ENCODE results near the gene LYPD6B.

Gene LYPD6B

DNA sequence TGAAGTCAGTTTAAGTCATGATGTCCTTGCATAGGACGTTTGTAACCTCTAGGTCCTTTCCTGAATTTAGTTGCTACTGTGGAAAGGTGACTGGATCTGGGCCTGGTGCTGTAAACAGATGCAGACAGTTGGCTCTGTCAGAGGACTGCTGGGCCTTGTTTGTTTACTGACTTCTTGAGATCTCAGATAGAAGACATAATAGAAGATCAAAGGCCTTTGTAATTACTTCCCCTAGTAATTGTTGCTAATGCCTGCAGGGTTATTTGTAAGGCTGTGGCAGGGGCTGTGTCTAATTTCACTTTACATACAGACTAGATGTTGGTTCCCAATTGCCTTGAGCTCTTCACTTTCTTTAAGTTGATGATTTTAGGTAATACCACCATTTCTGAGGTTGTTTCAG is 42.5 kb downstream of the LYPD6B start:
- DNase-seq, result no peak

DNA sequence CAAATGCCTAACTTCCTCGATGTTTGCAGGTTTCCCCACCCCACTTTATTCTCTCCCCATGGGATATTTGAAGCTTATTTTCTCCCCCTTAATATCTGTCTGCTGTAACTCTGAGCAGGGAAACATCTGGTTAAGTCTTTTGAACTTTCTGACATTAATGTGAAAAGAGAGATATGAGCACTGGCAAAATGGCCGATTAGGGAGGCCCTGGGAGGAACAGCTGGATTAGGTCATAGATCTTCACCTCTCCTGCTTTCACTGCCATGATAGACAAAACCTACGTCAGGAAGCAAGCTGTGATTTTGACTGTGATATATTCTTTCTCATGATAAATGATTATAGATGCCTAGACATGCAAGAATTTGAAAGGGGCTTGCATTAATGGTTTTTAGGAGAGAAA is 43.6 kb downstream of the LYPD6B start:
- no peak for DNase-seq

DNA sequence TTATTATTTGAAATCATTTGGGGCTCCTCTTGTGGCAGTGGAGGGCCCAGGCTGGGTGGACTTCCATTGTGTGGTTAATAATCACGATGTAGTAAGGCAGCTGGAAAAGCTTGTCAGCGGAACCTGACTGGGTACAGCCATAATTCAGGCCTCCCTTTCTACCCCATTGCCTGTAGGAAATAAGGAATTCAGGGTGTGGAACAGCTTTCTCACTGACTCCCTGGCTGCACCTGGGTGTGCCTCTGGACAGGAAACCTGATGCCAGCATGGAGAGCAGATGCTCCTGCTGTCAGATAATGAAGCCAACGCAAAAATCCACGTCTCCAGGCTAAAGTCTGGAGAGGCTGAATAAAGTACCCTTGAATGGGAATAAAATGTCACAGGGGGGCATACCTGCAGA is 44.2 kb downstream of the LYPD6B start:
- DNase-seq, result no peak

DNA sequence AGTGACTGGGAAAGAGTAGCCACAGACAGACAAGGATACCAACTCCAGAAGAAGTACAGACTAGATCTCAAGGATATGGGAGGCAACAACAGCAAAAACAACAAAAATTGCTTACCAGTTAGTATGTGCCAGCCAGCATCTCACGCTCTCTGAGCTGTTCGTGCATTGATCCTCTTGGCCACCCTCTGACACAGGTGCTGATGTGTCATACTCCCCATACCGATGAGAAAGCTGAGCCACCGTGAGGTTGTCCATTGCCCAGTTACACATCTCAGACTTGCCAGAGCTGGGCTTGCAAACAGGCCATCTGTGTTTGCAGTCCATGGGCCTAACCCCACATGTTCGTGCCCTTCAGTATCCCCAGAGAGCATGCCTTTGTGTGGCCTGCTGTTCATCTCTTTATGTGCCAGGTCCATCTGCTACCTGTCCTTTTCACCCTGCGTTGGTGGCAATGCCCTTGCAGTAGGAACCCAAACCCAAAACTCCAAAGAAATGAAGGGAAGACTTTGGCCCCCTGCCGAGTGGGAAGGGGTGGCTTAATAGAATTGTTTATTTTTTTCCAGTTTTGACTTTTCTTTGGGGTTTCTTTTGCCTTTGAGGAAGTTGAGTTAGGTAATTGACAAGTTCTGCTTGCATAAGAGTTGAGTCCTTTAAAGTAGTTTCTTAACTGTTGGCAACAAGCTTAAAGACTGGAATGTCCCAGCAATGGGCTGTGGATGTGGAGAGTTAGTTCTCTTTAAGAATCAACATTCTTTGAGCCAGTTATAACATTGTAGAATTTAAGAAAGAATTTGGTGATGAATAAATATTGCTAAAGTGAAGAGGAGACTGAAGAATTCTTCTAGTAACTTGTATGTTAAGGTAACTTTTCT is 46.7 kb downstream of the LYPD6B start:
- DNase-seq, result no peak

DNA sequence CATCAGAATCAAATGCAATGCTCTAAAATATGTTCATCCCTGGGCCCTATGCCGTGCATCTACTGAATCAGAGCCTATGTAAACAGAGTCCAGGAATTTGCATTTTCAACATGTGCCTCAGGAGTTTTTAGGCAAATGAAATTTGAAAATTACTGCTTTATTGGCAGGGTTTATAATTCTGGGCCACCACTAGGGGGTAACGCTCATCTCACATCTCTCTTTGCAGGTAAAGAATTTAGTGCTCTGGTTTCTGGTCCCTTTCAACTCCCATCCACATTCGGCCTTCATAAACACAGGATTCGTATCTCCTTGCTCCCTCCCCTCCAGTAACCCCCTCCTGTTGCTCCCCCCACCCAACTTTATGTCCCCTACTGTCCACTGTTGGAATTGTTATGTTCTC is 49.3 kb downstream of the LYPD6B start:
- DNase-seq, result no peak

DNA sequence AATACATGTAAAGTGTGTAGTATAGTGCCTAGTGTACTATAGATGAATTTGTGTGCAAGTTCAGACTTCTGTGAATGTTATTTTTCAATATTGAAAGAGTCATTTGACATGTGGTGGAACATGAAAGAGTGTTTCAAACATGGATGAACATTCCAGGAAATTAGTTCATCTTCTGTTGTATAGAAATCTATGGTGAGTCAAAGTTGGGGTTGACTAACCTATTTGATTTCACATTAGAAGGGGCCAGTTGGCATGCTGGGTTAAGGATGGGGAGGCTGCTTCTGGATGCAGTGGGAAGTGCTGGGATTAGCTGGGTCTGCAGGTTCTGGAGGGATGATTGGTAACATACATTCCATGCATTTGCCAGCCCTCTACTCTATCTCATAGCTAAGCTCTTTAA is 50.6 kb downstream of the LYPD6B start:
- DNase-seq, result no peak

DNA sequence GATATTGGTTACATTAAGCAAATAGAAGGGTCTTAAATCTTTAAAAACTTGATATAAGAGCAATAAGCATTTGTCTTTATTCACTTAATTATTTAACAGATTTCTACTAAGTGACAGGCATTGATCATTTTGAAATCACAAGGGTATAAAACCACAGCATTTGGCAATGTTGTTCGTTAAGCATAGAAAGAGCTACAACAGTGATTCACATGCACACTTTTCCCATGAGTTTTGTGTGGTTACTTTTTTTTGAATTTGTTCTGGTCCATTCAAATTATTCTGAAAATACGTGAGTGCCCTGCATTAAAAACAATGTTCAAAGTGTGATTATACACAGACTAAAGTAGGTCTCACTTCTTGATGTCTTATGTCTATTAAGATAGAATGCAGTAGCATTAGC is 52.2 kb downstream of the LYPD6B start:
- no peak for DNase-seq

DNA sequence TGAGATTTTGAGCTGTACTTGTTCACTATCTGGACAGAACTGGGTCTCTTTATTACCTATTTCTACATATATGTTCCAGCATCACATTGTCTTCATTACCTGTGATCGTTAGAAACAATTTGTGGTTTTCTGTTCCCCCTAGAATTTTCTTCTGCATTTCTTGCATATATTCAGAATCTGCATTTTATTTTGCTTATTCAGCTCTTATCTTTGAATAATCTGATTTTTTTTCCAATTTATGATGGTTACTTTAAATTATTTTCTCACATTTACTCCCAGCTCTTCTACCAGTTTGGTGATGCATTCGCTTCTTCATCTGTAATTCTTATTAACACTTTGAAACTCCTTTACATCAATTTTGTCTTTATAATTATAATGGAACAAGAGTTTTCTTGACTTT is 55.1 kb downstream of the LYPD6B start:
- no peak for DNase-seq

DNA sequence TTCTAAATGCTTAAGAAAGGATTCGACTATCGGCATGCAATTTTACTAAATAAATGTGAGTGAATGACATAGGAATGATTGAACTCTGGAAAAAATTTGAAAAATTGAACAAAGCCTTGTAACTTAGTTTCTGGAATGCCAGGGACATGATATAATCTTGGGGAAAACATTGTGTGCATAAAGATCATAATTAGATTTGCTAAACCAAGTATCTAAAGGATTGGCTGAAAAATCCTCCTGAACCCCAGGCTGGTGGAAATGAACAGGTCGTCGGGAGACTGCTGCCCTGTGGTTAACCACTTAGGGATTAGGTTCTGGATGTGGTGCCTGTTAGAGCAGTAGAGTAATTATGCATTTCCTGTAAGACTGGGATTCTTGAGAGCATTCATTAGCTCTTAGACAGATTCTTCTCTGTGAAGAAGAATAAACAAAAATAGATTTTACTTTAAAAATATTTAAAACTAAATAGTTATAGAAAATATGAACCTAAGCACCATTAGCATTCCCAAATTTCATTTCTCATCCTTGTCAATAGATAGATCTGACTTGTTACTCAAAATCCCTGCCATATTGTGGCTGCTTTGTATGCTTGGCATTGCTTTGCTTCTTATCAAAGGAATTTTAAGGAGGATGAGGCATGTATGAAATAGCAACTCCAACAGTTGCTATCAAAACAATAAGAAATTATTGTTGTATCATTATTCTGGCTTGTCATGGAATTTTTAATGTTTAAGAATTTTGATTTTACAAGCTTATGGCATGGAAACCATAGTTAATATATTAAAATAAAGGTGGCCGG is 55.9 kb downstream of the LYPD6B start:
- DNase-seq, result no peak

DNA sequence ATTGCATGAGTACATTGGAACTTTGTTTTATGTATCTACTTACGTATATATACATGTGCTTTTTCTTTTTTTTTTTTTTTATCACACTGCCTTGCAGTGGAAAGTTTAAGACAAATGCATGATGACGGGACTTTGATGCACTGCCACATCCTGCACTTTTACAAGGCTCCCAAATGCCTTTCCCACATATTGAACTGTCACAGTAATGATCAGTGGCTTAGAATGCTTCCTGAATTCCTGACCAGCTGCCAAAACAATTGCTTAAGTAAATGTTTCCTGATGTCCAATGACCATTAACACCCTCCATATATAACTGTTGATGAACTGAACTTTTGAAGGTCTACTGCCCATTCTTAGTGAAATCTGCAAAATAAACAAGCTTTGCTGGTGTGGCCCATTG is 60.2 kb downstream of the LYPD6B start:
- no peak for DNase-seq

DNA sequence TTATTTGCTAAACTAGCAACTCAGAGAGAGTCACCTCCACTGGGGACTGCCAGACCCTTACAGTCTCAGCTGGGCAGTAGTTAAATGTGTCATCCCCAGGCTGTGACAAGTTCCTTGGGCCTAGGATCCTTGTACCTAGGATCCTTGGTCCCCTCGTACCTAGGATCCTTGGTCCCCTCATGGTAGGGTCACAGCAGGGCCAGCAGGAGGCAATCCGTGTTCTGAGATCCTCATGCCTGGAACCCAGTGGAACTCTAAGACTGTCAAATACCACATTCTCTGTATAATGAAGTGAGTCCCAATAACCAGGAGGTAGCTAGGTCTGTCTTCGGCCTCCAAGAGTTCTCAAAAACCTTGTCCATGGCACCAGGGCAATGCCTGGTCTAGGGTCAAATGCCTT is 60.8 kb downstream of the LYPD6B start:
- no peak for DNase-seq

DNA sequence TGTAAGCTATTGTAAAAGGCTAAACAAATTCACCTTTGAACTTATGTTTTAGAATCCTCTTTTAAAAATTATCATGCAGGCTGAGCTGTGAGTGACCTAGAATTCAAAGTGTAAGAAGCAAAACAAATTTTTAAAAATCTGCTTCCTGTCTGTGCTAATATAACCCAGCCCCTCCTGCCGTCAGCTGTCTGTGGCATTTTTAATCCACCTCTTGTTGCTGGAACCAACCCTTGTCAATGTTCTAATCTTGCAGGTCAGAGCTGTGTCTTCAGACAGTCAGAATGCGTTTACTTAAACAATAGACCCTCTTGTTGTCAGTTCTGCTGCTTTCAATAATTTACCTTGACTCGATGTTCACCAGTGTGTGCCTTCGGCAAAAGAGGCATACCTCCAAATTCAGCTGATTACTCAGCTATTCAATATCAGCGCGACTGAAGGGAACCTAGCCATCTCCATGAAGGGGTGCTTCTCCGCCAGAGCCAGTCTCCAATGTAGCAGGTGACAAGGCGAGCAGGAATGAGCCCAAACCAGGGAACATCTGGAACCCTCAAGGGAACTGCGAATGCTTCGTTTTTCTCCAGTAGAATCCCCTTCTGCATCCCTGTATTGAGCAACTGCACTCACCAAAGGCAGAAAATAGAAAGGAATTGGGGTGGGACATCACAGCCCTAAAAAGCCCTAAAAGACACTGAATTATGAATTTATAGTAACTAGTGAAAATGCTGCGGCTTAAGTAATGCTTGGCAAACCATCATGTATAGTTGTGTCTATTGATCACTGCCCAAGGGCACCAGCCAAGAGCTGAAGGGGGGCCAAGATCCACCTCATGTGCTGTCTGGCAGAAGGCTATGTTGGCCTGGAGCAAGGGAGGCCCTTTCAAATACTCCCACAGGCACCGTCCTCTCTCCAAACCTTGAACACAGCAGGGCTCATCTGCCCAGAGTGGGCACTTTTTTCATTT is 62.5 kb downstream of the LYPD6B start:
- DNase-seq, result no peak

DNA sequence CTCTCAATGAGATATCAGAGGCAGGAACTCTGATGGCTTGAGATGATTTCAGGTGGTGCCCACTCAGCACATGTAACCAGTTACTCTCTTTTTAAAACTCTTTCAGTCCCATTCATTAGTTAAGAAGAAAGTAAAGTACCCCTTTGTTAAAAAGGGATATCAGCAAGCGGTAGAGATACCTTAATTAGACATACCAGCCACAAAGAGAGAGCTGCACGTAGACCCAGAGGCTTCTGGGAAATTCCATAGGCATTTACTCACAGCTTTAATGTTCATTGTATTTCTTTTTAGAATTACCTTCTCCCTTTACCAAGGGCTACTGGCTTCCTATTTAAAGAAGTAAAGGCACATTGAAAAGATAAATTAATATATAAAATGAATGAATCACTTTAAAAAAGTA is 63.3 kb downstream of the LYPD6B start:
- no peak for DNase-seq

DNA sequence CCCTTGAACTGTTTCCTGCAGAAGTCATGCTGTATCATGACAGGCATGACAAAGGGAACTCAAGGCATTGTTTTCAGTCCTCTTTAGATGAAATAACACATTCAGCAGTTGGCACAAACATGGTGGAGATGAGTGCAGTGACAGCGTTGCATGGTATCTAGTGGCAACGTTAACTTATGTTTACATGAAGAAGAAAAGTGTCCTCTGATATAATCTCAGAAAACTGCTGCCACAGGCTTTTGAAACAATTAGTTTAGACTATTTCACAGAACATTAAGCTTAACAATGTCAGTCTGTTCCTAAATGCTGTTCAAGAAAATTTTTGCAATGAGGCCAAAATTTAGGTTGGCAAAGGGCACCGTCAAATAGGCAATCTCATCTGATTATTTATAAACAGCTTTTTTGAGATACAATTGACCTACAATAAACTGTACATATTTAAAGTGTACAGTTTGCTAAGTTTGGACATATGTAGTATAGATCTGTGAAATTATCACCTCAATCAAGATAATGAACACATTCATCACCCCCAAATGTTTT is 64.7 kb downstream of the LYPD6B start:
- no peak for DNase-seq

DNA sequence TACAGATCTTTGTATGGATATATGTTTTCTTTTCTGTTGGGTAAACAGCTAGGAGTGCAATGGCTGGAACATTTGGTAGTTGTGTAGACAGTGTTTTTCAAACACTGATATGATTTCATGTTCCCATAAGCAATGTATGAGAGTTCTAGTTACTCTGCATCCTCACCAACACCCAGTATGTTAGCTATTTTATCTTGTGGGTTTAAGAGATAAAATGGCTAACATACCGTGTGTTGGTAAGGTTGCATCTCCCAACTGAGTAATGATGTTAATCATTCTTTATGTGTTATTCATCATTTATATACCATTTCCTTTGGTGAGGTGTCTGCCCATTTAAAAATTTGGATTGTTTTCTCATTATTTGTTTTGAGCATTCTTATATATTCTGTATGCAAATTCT is 65.7 kb downstream of the LYPD6B start:
- no peak for DNase-seq

DNA sequence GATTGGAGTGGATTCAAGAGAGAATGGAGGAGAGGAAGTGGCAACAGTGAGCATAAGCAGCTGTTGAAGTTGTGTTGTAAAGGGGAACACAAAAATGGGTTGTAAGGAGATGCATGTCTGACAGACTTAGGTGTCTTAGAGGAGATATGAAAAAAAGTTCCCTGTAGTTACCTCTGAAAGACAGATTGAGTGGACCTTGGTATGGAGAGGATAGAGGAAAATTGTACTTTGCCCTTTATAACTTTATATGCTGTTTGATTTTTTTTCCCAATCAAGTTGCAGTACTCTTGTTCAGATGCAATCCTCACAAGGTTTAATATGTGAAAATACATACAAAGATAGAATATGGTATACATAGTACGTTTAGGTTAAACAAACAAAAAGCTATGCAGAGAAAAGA is 73.6 kb downstream of the LYPD6B start:
- no peak for DNase-seq

DNA sequence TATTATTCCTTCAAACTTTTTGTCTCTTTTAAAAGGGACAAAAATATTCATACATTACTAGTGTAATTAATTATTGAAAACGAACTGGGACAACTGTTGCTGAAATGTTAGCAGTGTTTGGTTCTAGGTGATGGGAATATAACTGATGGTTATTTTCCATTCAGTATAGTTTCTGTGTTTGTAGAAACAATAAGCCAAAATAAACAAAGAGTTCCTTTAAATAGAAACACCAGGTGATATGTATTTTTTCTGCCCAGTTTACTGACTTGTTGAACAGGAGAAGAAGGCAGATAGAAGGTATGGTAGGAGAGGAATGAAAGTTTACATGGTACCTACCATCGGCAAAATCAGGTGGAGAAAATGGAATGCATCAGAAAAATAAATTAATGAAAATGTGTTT is 74.2 kb downstream of the LYPD6B start:
- no peak for DNase-seq

DNA sequence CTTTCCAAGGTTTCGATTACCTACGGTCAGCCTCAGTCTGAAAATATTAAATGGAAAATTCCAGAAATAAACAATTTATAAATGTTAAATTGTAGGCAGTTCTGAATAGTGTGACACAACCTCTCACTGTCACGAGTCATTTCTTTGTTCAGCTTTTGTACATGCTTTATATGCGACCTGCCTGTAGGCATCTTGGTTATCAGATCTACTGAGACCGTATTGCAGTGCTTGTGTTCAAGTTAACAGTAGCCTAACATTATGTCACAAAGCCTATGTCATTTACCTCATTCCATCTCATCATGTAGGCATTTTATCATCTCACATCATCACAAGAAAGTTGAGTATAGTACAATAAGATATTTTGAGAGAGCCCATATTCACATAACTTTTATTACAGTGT is 77.3 kb downstream of the LYPD6B start:
- DNase-seq, result no peak

DNA sequence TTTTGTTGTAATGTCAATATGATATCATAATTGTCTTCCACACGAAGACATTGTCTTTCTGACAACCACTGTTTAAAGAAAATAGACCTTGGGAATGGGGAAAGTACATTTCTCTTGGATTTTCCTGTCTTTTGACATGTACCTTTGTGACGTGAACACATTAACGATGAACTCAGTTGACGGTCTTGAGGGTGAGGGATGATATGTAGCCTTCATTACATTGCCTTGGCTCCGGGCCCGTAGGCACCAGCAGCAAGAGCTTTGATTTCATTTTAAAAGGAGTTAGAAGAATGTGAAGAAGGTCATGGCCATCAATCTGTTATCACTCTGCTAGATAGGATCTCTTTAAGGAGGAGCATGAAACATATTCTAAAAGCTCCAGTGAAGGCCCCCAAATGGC is 80.9 kb downstream of the LYPD6B start:
- no peak for DNase-seq

DNA sequence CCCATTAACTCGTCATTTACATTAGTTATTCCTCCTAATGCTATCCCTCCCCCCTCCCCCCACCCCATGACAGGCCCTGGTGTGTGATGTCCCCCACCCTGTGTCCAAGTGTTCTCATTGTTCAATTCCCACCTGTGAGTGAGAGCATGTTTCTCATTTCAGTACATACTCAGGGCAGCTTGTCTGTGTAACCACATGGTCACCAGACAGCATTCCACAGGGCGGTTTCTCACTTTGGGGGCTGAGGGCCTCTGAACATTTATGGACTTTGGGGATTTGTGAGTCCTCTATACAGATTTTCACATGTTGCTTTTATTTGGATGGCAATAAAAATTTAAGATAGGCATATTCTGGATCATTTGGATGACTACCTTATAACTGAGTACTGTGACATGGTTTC is 84.0 kb downstream of the LYPD6B start:
- no peak for DNase-seq

DNA sequence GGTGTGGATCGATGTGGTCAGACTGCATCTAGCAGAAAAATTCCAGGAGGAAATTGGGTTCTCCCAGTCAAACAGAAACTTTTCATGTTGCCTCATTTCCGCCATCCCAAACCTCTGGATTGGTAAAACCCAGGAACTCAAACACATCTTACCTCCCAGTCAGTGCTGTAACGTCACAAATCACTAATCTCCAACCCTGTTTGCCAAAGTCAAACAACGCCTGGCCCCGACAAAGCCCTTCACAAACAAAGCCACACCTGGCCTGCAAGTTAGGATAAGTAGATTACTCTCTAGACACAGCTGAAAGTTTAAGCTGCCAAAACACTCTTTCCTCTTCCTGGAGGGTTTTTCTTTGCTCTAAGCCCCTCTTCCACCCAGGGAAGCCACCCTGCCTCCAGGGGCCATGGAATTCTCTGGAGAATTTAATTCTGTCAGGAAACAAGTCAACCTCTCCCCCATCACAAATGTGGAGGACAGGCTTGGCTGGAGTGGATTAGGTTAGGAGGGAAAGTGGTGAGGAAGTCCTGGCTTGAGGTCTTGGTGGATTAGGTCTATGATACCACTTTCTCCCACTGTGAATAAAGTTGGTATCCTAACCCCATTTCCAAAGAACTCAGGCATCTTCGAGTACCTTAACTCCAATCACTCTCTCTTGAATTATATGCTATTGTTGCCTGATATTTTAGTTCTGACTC is 86.7 kb downstream of the LYPD6B start:
- no peak for DNase-seq

DNA sequence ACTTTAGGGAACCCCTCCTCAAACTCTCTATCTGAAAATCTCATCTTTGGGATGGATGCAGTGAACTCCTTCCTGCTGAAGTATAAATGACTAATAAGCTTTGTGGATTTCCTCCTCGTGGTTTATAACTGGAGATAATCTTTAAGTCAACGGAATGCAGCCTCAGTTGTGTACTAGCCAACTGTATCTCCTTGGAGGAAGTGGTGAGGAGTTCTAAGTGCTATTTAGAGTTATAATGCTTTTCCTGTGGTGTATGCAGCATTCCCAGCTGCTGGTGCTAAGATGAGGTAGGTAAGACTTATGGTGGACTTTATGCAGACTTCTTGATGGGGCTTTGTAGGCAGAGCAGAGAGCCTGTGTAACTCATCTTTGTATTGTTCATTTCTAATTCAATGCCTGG is 90.9 kb downstream of the LYPD6B start:
- no peak for DNase-seq

All from 8988T (cell line).